GM12878 (cell line): ENCODE results near the gene GRHL1. TPM values are rescaled to one million over a fixed set of nuclear protein-coding genes. Genes with fewer than 3 reads are reported as not detected.

ENCODE experiments used
- ATAC-seq: fragments of 200-7000 bp; cut with Tn5 transposase; 3 replicates; pipeline ENCODE4 v1.9.1; 2020; ENCODE audit warnings: mild to moderate bottlenecking, moderate library complexity
- BruUV-seq: library from RNA; stranded (reverse); fragments of 400-500 nt; replicated peaks from 2 replicates; lab custom pipeline; 2021; lab: Mats Ljungman, UMichigan
- CTCF ChIA-PET: fragments of 300-600 bp; sonication (Branson Sonifier 250); formaldehyde crosslinking; extraction: SDS; loops from one replicate; lab custom pipeline; 2021; ENCODE audit warnings: inconsistent platforms; lab: Yijun Ruan, JAX
- POLR2A ChIA-PET: fragments of 350-600 bp; formaldehyde crosslinking; extraction: SDS; loops from one replicate; lab custom pipeline; 2021; ENCODE audit warnings: inconsistent platforms; lab: Charles Lee
- RAD21 ChIA-PET: fragments of 300-600 bp; sonication (Branson Sonifier 250); formaldehyde crosslinking; loops from one replicate; lab custom pipeline; 2023; ENCODE audit warnings: antibody characterized with exemption; ENCODE audit not compliant: unreplicated experiment; lab: Charles Lee
- SMC1A ChIA-PET: fragments of 300-600 bp; sonication (Branson Sonifier 250); formaldehyde crosslinking; loops from one replicate; lab custom pipeline; 2023; ENCODE audit not compliant: unreplicated experiment, uncharacterized antibody; lab: Charles Lee
- DNase-seq: peaks from one replicate; pipeline ENCODE4 v3.0.0-alpha.2; 2011; ENCODE audit warnings: low read depth, low spot score
- FAIRE-seq: peaks from 3 replicates; lab custom pipeline; 2011; peaks lifted over from hg19 to GRCh38; lab: Jason Lieb, UNC
- H2AFZ ChIP-seq: 2 replicates; pipeline ENCODE4 v1.6.0; 2011; ENCODE audit warnings: low read depth, low read length, control low read depth; ENCODE audit not compliant: control insufficient read depth
- H3K27ac ChIP-seq: 2 replicates; pipeline ENCODE4 v1.5.1; 2011; ENCODE audit warnings: control low read depth; ENCODE audit not compliant: control insufficient read depth, insufficient read depth
- H3K27me3 ChIP-seq, 2 experiments: replicated peaks in 1 of 2; 2 replicates each; pipeline versions ENCODE4 v1.6.0 to v1.6.1; 2011; ENCODE audit warnings: low read length in 1 of 2; ENCODE audit not compliant: control insufficient read depth in 2 of 2, insufficient read depth in 2 of 2
- H3K36me3 ChIP-seq, 2 experiments: 2 replicates each; pipeline ENCODE4 v1.5.1; 2011; ENCODE audit warnings: low read length in 1 of 2; ENCODE audit not compliant: control insufficient read depth in 2 of 2, insufficient read depth in 2 of 2
- H3K4me1 ChIP-seq: 2 replicates; pipeline ENCODE4 v1.6.1; 2011; ENCODE audit warnings: mild to moderate bottlenecking, low read length, moderate library complexity, mixed read lengths; ENCODE audit not compliant: control insufficient read depth, insufficient read depth
- H3K4me2 ChIP-seq: 2 replicates; pipeline ENCODE4 v1.6.0; 2011; ENCODE audit warnings: control low read depth; ENCODE audit not compliant: control insufficient read depth, insufficient read depth
- H3K4me3 ChIP-seq: fragments of 200-600 bp; sonication (generic); 2 replicates; pipeline ENCODE4 v1.5.1; 2016
- H3K79me2 ChIP-seq: 2 replicates; pipeline ENCODE4 v1.6.0; 2011; ENCODE audit warnings: low read length; ENCODE audit not compliant: control insufficient read depth, insufficient read depth
- H3K9ac ChIP-seq: 2 replicates; pipeline ENCODE4 v1.8.0; 2011; ENCODE audit warnings: low read length, control low read depth, mixed read lengths; ENCODE audit not compliant: control insufficient read depth, insufficient read depth
- H3K9me3 ChIP-seq: replicated peaks from 3 replicates; pipeline ENCODE4 v1.5.1; 2011; ENCODE audit warnings: mild to moderate bottlenecking, low read length; ENCODE audit not compliant: control insufficient read depth, insufficient read depth
- H4K20me1 ChIP-seq: 2 replicates; pipeline ENCODE4 v1.6.0; 2011; ENCODE audit not compliant: control insufficient read depth, insufficient read depth
- HDAC2 ChIP-seq: fragments of 200-600 bp; sonication (generic); IDR thresholded peaks from 2 replicates; pipeline ENCODE4 v1.6.1; 2017
- IRF4 ChIP-seq: IDR thresholded peaks from 2 replicates; pipeline ENCODE4 v1.6.1; 2011; ENCODE audit warnings: low read depth, low read length
- RELB ChIP-seq: fragments of 450-650 bp; IDR thresholded peaks from 2 replicates; pipeline ENCODE4 v1.6.1; 2017; ENCODE audit warnings: low read depth, mild to moderate bottlenecking, moderate library complexity
- SREBF1 ChIP-seq: IDR thresholded peaks from 2 replicates; pipeline ENCODE4 v1.6.1; 2012; ENCODE audit warnings: mild to moderate bottlenecking, low read length
- TCF12 ChIP-seq: IDR thresholded peaks from 2 replicates; pipeline ENCODE4 v1.6.1; 2011; ENCODE audit warnings: low read depth, mild to moderate bottlenecking, low read length
- ZBED1 ChIP-seq: IDR thresholded peaks from 2 replicates; pipeline ENCODE4 v1.6.1; 2016; ENCODE audit warnings: borderline replicate concordance
- ZNF24 ChIP-seq: fragments of 450-650 bp; IDR thresholded peaks from 2 replicates; pipeline ENCODE4 v1.6.1; 2017; ENCODE audit warnings: antibody characterized with exemption, mild to moderate bottlenecking
- WGBS: methylation state at CpG from one replicate; pipeline ENCODE4 v1.1.6; 2016; ENCODE audit warnings: low lambda C conversion rate; ENCODE audit not compliant: insufficient replicate concordance, insufficient coverage; ENCODE audit errors: missing lambda C conversion rate; 5-methylcytosine and 5-hydroxymethylcytosine counted together
- in situ Hi-C: fragments of 300-500 bp; cut with MboI; formaldehyde crosslinking; loops from 9 replicates; pipeline ENCODE4 v1.14.3; 2018; ENCODE audit warnings: mixed read lengths
- intact Hi-C: fragments of 100-400 bp; cut with micrococcal nuclease; formaldehyde crosslinking; loops from one replicate; pipeline ENCODE4 v1.14.2; 2022; ENCODE audit not compliant: unreplicated experiment
- polyA plus RNA-seq, 11 experiments: library from polyadenylated mRNA; depleted of rRNA in 4 of 11; unstranded in 6 of 11; stranded (reverse) in 5 of 11; fragments of >200 nt; fragmentation: Nextera tagmentation in 4 of 11; fragmentation: Illumina TruSeq in 1 of 11; extraction: Ambion mirVana in 4 of 11; extraction: Trizol in 1 of 11; gene quantifications; 1 replicate in 1 of 11; 2 replicates in 10 of 11; pipeline versions ENCODE4 v1.2.1 to v1.2.3, GENCODE V29; 2011 to 2016; ENCODE audit warnings: inconsistent platforms in 2 of 11, missing spikeins in 2 of 11, low read depth in 1 of 11
- total RNA-seq, 4 experiments: library from RNA; depleted of rRNA in 3 of 4; stranded (reverse); fragments of >200 nt in 3 of 4; fragmentation: Illumina TruSeq in 1 of 4; extraction: Trizol in 1 of 4; gene quantifications; 2 replicates each; pipeline versions ENCODE4 v1.2.1 to v1.2.3, GENCODE V29; 2013 to 2021

GRHL1 gene
- total and polyA plus RNA-seq, 10 of the 15 experiments (the other 5 are each of a cell fraction or from before 2014, with no cell fraction given): 0.09 to 0.81 (median 0.28) TPM; not detected in 1

- no peak for FAIRE-seq
- Histone ChIP-seq H4K20me1 (no peaks in the 10 kb centered on the region), H3K36me3 (no peaks in the 10 kb centered on the region), H3K79me2 (no peaks in the 10 kb centered on the region), H3K4me1 (no peaks in the 10 kb centered on the region)
- in situ Hi-C loops: no loop called here
- ChIA-PET CTCF (no interaction called here), POLR2A (no interaction called here)
- TF ChIP-seq TCF12 (no peak), HDAC2 (no peak), IRF4 (no peak), SREBF1 (no peak), ZBED1 (no peak), RELB (no peak)
- TF ChIP-seq, all 136 proteins: peak for 0
- Histone ChIP-seq H3K27ac (no peak overlapping the region), H2AFZ (no peak overlapping the region), H3K9me3 (no peaks in the 10 kb centered on the region), H3K9ac (no peak overlapping the region), H3K27me3 (no peaks in the 10 kb centered on the region), H3K4me2 (no peak overlapping the region), H3K4me3 (no peak overlapping the region)
- ChIA-PET RAD21 (no interaction called here), SMC1A (interaction anchor here (2.6 kb wide), 1 partner anchor 17 kb away, joined by 10 read pairs; no protein-coding TSS in a partner anchor)
- no TSS peak for BruUV-seq
- intact Hi-C loops: no loop called here
- 35% methylated on average over 8 of the region's 8 CpGs for WGBS
- DNase-seq: no peak
- no peak for ATAC-seq
Measured at GRCh38 chr2:10000541-10000940, 49.0 kb downstream of the GRHL1 start.

- 53% methylated on average over 5 of the region's 5 CpGs for WGBS
- in situ Hi-C loops (no loop called here), intact Hi-C loops (no loop called here)
- DNase-seq: no peak
- BruUV-seq: no TSS peak
- ChIA-PET POLR2A (no interaction called here), CTCF (no interaction called here), SMC1A (interaction anchor here (2.6 kb wide), 1 partner anchor 18 kb away, joined by 10 read pairs; no protein-coding TSS in a partner anchor), RAD21 (no interaction called here)
- Histone ChIP-seq H3K4me2 (no peak overlapping the region), H3K79me2 (no peaks in the 10 kb centered on the region), H3K27me3 (no peaks in the 10 kb centered on the region), H3K4me1 (no peaks in the 10 kb centered on the region), H3K4me3 (no peak overlapping the region), H2AFZ (no peak overlapping the region), H3K27ac (no peak overlapping the region), H3K9me3 (no peaks in the 10 kb centered on the region), H3K9ac (no peak overlapping the region), H3K36me3 (no peaks in the 10 kb centered on the region), H4K20me1 (no peaks in the 10 kb centered on the region)
- ATAC-seq: no peak
- FAIRE-seq: no peak
- TF ChIP-seq ZBED1 (no peak), ZNF24 (no peak)
Measured at GRCh38 chr2:10001586-10001985, 50.1 kb downstream of the GRHL1 start.
